Transverse colon (tissue), 4 donors: ENCODE results near the gene TLE3. TPM values are rescaled to one million over a fixed set of nuclear protein-coding genes. Genes with fewer than 3 reads are reported as not detected.

Experiments
- DNase-seq: peaks from one replicate; pipeline ENCODE4 v3.0.0-alpha.2; 2019
- H3K27ac ChIP-seq, 4 donors: fragments of 200-600 bp; sonication (generic); 2 replicates each; pipeline ENCODE4 v1.5.1; 2016 to 2018; ENCODE audit warnings: inconsistent platforms in 4 of 4
- H3K27me3 ChIP-seq: fragments of 200-600 bp; sonication (generic); 2 replicates; pipeline ENCODE4 v1.5.1; 2017; ENCODE audit warnings: inconsistent platforms
- H3K36me3 ChIP-seq, 4 donors: fragments of 200-600 bp; sonication (generic); 2 replicates each; pipeline ENCODE4 v1.5.1; 2017 to 2019; ENCODE audit warnings: inconsistent platforms in 4 of 4
- H3K4me1 ChIP-seq, 4 donors: fragments of 200-600 bp; sonication (generic); 2 replicates each; pipeline ENCODE4 v1.5.1; 2017 to 2020; ENCODE audit warnings: inconsistent platforms in 4 of 4
- H3K4me3 ChIP-seq, 4 donors: fragments of 200-600 bp; sonication (generic); 1 replicate in 1 of 4; 2 replicates in 3 of 4; pipeline versions ENCODE4 v1.5.1 to v1.6.1; 2017 to 2019; ENCODE audit warnings: inconsistent platforms in 4 of 4
- H3K9me3 ChIP-seq, 2 donors: fragments of 200-600 bp; sonication (generic); 2 replicates each; pipeline ENCODE4 v1.5.1; 2017 to 2019; ENCODE audit warnings: inconsistent platforms in 2 of 2
- EP300 ChIP-seq: sonication (generic); formaldehyde crosslinking; IDR thresholded peaks from one replicate; pipeline ENCODE4 v1.6.1; 2017; ENCODE audit warnings: antibody characterized with exemption, low read depth
- POLR2A ChIP-seq: fragments of 450-650 bp; IDR thresholded peaks from one replicate; pipeline ENCODE4 v1.6.1; 2016; ENCODE audit warnings: antibody characterized with exemption, mild to moderate bottlenecking, moderate library complexity
- POLR2AphosphoS5 ChIP-seq, 3 donors: sonication (generic); formaldehyde crosslinking; IDR thresholded peaks; one replicate each; pipeline ENCODE4 v1.6.1; 2016; ENCODE audit warnings: antibody characterized with exemption in 3 of 3
- WGBS, 2 donors: methylation state at CpG; one replicate each; pipeline ENCODE4 v1.1.5; 2018; ENCODE audit warnings: low coverage in 1 of 2; 5-methylcytosine and 5-hydroxymethylcytosine counted together
- in situ Hi-C, 4 donors: fragments of 200-750 bp; cut with MboI; loops; one replicate each; pipeline versions ENCODE4 v1.15.0 to v1.15.1; 2017; ENCODE audit warnings: low sequenced_read_pairs in 3 of 4, low pct_ligation_motif_present in 1 of 4, low pct_unique_long_range_greater_than_20kb in 1 of 4
- intact Hi-C: fragments of 100-400 bp; cut with DNase I; formaldehyde crosslinking; loops from one replicate; pipeline ENCODE4 v1.15.1; 2023; ENCODE audit warnings: low total_unique reads
- total RNA-seq, 4 donors: library from RNA; depleted of rRNA; stranded (reverse); fragments of >200 nt; gene quantifications; one replicate each; pipeline ENCODE4 v1.1.0, GENCODE V29; 2016
- TF ChIP-seq, protein P1 (sequence below), 5 experiments: fragments of 200-600 bp in 3 of 5; fragments of 450-650 bp in 2 of 5; sonication (generic) in 3 of 5; IDR thresholded peaks; 1 replicate in 2 of 5; 2 replicates in 3 of 5; pipeline ENCODE4 v1.5.1; 2016 to 2017; ENCODE audit warnings: antibody characterized with exemption in 5 of 5, inconsistent platforms in 3 of 5, mild to moderate bottlenecking in 2 of 5, moderate library complexity in 1 of 5

Gene TLE3
- total RNA-seq, 4 donors from 2014 or later = 49.8 to 223 (median 114) TPM

DNA sequence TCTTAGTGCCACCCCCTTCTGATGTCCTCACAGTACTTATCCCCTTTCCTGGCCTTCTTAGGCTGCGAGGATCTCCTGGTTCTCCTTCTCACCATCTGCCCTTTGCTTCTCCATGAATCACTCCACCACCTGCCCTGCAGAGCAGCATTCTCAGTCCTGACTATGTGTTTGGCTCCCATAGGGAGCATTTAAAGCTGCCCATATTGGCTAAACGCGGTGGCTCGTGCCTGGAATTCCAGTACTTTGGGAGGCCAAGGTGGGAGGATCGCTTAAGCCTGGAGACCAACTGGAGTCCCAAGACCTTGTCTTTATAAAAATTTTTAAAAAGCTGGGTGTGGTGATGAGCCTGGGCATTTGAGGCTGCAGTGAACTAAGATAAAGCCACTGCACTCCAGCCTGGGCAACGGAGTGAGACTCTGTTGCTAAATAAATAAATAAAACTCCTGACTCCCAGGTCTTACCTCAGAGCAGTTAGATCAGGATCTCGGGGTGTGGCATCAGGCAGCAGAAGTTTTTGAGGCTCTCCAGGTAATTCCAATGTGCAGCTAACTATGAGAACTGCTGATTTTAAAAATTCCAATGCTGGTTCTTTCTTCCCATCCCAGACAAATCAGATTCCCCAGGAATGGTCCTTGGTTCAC, 36.2 kb upstream of the TLE3 start:
- DNase-seq = no peak
- Histone ChIP-seq H3K9me3 (no peaks in the 10 kb centered on the region), H3K4me3 (no peak overlapping the region), H3K36me3 (no peaks in the 10 kb centered on the region), H3K27me3 (no peaks in the 10 kb centered on the region), H3K4me1 (peaks cover 0 to 8% (median 0%) of the 10 kb centered on the region in 4 donors), H3K27ac (no peak overlapping the region)
- intact Hi-C loops (no loop called here), in situ Hi-C loops (no loop called here)
- WGBS, 2 donors = 87 to 93% methylated on average over 5 to 7 of the region's 7 CpGs
- no peak for TF ChIP-seq POLR2AphosphoS5 (IDR thresholded peaks at IDR 0.05)
- no peak for TF ChIP-seq EP300
- TF ChIP-seq, protein P1, sequence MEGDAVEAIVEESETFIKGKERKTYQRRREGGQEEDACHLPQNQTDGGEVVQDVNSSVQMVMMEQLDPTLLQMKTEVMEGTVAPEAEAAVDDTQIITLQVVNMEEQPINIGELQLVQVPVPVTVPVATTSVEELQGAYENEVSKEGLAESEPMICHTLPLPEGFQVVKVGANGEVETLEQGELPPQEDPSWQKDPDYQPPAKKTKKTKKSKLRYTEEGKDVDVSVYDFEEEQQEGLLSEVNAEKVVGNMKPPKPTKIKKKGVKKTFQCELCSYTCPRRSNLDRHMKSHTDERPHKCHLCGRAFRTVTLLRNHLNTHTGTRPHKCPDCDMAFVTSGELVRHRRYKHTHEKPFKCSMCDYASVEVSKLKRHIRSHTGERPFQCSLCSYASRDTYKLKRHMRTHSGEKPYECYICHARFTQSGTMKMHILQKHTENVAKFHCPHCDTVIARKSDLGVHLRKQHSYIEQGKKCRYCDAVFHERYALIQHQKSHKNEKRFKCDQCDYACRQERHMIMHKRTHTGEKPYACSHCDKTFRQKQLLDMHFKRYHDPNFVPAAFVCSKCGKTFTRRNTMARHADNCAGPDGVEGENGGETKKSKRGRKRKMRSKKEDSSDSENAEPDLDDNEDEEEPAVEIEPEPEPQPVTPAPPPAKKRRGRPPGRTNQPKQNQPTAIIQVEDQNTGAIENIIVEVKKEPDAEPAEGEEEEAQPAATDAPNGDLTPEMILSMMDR (IDR thresholded peaks at IDR 0.05) = no peak
- no peak for TF ChIP-seq POLR2A

DNA sequence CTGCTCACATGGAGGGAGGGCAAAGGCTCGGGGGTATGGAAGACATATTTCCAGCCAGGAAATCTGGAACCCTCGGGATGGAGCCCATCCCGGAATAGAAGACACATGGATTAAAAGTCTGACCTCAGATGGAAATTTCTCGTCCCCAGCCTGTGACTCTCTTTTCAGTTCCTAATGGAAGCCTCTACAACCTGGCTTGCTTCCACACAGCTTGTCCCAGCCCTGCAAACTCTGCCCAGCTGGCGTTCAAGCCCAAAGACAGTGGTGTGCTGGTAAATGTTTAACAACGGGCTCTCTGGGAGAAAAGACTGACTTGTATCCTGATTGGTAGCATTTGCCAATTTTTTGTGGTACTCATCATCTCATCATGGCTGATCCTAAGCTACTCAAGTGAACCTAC, 35.6 kb upstream of the TLE3 start:
- Histone ChIP-seq H3K4me3 (no peak overlapping the region), H3K4me1 (peaks cover 0 to 8% (median 0%) of the 10 kb centered on the region in 4 donors), H3K27me3 (no peaks in the 10 kb centered on the region), H3K9me3 (no peaks in the 10 kb centered on the region), H3K27ac (no peak overlapping the region), H3K36me3 (no peaks in the 10 kb centered on the region)
- in situ Hi-C loops (no loop called here), intact Hi-C loops (no loop called here)
- 38% methylated on average over 6 of the region's 6 CpGs; no CpG with 5 or more reads in 1 of the 2 donors for WGBS, 2 donors
- TF ChIP-seq, protein P1 (IDR thresholded peaks at IDR 0.05) = no peak
- TF ChIP-seq POLR2A (no peak), POLR2AphosphoS5 (IDR thresholded peaks at IDR 0.05) (no peak), EP300 (no peak)
- DNase-seq = no peak

DNA sequence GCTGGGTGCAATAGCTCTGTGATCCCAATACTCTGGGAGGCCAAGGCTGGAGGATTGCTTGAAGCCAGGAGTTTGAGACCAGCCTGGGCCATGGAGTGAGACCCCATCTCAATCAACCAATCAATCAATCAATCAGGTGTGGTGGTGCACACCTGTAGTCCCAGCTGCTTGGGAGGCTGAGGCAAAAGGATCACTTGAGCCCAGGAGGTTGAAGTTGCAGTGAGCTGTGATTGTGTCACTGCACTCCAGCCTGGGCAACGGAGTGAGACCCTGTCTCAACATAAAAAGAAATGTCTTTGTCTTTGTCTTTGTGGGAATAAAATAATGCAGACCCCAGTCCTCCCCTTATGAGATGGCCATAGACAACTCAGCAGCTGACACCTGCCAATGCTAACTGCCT, 34.9 kb upstream of the TLE3 start:
- TF ChIP-seq POLR2AphosphoS5 (IDR thresholded peaks at IDR 0.05) (no peak), EP300 (no peak), POLR2A (no peak)
- TF ChIP-seq, protein P1 (IDR thresholded peaks at IDR 0.05) = no peak
- H3K4me1 ChIP-seq = peaks cover 0 to 8% (median 0%) of the 10 kb centered on the region in 4 donors
- 75 to 86% methylated on average over 1 of the region's 1 CpG for WGBS, 2 donors
- H3K36me3 ChIP-seq = no peaks in the 10 kb centered on the region
- in situ Hi-C loops (no loop called here), intact Hi-C loops (no loop called here)
- no peak for DNase-seq
- no peak overlapping the region for H3K4me3 ChIP-seq
- no peaks in the 10 kb centered on the region for H3K27me3 ChIP-seq
- H3K9me3 ChIP-seq = no peaks in the 10 kb centered on the region
- H3K27ac ChIP-seq = no peak overlapping the region

DNA sequence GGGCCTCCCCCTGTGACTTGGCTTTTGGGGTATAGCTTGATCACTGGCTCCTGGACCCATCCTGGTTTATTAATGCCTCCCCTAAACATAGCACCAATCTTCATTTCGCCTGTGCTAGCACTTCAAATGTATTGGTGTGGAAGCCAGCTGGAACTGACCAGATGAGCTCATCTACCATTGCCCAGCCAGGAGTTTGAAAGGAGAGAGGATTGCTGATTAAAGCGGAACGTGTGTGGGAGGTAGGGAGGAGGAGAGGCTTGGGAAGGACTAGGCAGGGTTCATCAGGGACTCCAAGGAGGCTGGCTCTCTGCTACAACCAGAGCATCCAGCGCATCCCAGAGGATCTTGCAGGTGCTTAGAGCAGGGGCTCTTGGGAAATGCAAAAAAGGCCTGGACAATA, 34.4 kb upstream of the TLE3 start:
- Histone ChIP-seq H3K27ac (no peak overlapping the region), H3K27me3 (no peaks in the 10 kb centered on the region), H3K4me1 (peaks cover 0 to 8% (median 3%) of the 10 kb centered on the region in 4 donors), H3K9me3 (no peaks in the 10 kb centered on the region), H3K4me3 (no peak overlapping the region), H3K36me3 (no peaks in the 10 kb centered on the region)
- intact Hi-C loops (no loop called here), in situ Hi-C loops (no loop called here)
- WGBS, 2 donors = 76 to 79% methylated on average over 3 to 4 of the region's 4 CpGs
- no peak for DNase-seq
- TF ChIP-seq, protein P1 (IDR thresholded peaks at IDR 0.05) = no peak
- TF ChIP-seq POLR2AphosphoS5 (IDR thresholded peaks at IDR 0.05) (no peak), POLR2A (no peak), EP300 (no peak)
